Loucy (cell line): ENCODE data around the gene PAX1.

Experiments
- H2AFZ ChIP-seq: fragments of 200-600 bp; sonication (generic); 2 replicates; pipeline ENCODE4 v1.6.0; 2016; ENCODE audit warnings: antibody characterized with exemption, mild to moderate bottlenecking, low read length, moderate library complexity
- H3F3A ChIP-seq: fragments of 200-600 bp; 2 replicates; pipeline ENCODE4 v1.6.0; 2016; ENCODE audit warnings: antibody characterized with exemption, low read depth, mild to moderate bottlenecking
- H3K27me3 ChIP-seq: fragments of 200-600 bp; sonication (generic); 2 replicates; pipeline ENCODE4 v1.6.1; 2014; ENCODE audit warnings: low read length, mild to moderate bottlenecking; ENCODE audit not compliant: insufficient read depth, poor library complexity, severe bottlenecking
- H3K36me3 ChIP-seq: fragments of 200-600 bp; sonication (generic); 2 replicates; pipeline ENCODE4 v1.6.1; 2016; ENCODE audit warnings: low read length; ENCODE audit not compliant: insufficient read depth
- H3K4me1 ChIP-seq: fragments of 200-600 bp; sonication (generic); 2 replicates; pipeline ENCODE4 v1.5.1; 2014; ENCODE audit warnings: low read length, mild to moderate bottlenecking; ENCODE audit not compliant: insufficient read depth, poor library complexity, severe bottlenecking
- H3K4me2 ChIP-seq: fragments of 200-600 bp; sonication (generic); 2 replicates; pipeline ENCODE4 v1.6.0; 2014; ENCODE audit warnings: antibody characterized with exemption, low read length, low read depth, mild to moderate bottlenecking; ENCODE audit not compliant: poor library complexity, severe bottlenecking
- H3K4me3 ChIP-seq: fragments of 200-600 bp; sonication (generic); 2 replicates; pipeline ENCODE4 v1.5.1; 2014; ENCODE audit warnings: low read length, mild to moderate bottlenecking, mixed read lengths; ENCODE audit not compliant: poor library complexity, severe bottlenecking
- H3K79me2 ChIP-seq: fragments of 200-600 bp; sonication (generic); 2 replicates; pipeline ENCODE4 v1.6.1; 2014; ENCODE audit warnings: low read length; ENCODE audit not compliant: insufficient read depth
- H3K9ac ChIP-seq: fragments of 200-600 bp; sonication (generic); 2 replicates; pipeline ENCODE4 v1.6.0; 2014; ENCODE audit warnings: mild to moderate bottlenecking, low read depth, low read length, moderate library complexity; ENCODE audit not compliant: poor library complexity, severe bottlenecking
- H3K9me2 ChIP-seq: fragments of 200-600 bp; sonication (generic); replicated peaks from 2 replicates; pipeline ENCODE4 v1.6.1; 2016; ENCODE audit warnings: low read depth, low read length, mixed read lengths
- H3K9me3 ChIP-seq: fragments of 200-600 bp; sonication (generic); 2 replicates; pipeline ENCODE4 v1.6.1; 2014; ENCODE audit warnings: mild to moderate bottlenecking, antibody characterized with exemption, low read length, low read depth; ENCODE audit not compliant: insufficient read depth
- H4K20me1 ChIP-seq: fragments of 200-600 bp; sonication (generic); 2 replicates; pipeline ENCODE4 v1.6.0; 2014; ENCODE audit warnings: antibody characterized with exemption, low read length, mild to moderate bottlenecking; ENCODE audit not compliant: insufficient read depth, poor library complexity, severe bottlenecking
- CTCF ChIP-seq: fragments of 200-600 bp; sonication (generic); conservative IDR thresholded peaks from 2 replicates; pipeline ENCODE4 v1.5.1; 2014; ENCODE audit warnings: mild to moderate bottlenecking, antibody characterized with exemption, low read length
- EZH2phosphoT487 ChIP-seq: fragments of 200-600 bp; IDR thresholded peaks from 2 replicates; pipeline ENCODE4 v1.6.1; 2018; ENCODE audit warnings: antibody characterized with exemption, mild to moderate bottlenecking, moderate library complexity, borderline replicate concordance

Gene PAX1

GRCh38 chr20:21681234-21681921 lies 24.1 kb upstream of the PAX1 start:
- no peak overlapping the region for H3K4me2 ChIP-seq
- no peaks in the 10 kb centered on the region for H3K9me3 ChIP-seq
- no peaks in the 10 kb centered on the region for H3K4me1 ChIP-seq
- H3K79me2 ChIP-seq: no peaks in the 10 kb centered on the region
- no peaks in the 10 kb centered on the region for H3F3A ChIP-seq
- H3K9ac ChIP-seq: no peak overlapping the region
- H4K20me1 ChIP-seq: no peaks in the 10 kb centered on the region
- no peak overlapping the region for H2AFZ ChIP-seq
- H3K9me2 ChIP-seq: no peaks in the 10 kb centered on the region
- H3K4me3 ChIP-seq: no peak overlapping the region
- no peaks in the 10 kb centered on the region for H3K36me3 ChIP-seq
- TF ChIP-seq EZH2phosphoT487 (no peak), CTCF (no peak)
- H3K27me3 ChIP-seq: no peaks in the 10 kb centered on the region

GRCh38 chr20:21681922-21682318 lies 23.5 kb upstream of the PAX1 start:
- no peak overlapping the region for H2AFZ ChIP-seq
- no peaks in the 10 kb centered on the region for H4K20me1 ChIP-seq
- no peak overlapping the region for H3K4me3 ChIP-seq
- H3F3A ChIP-seq: no peaks in the 10 kb centered on the region
- H3K9ac ChIP-seq: no peak overlapping the region
- H3K27me3 ChIP-seq: no peaks in the 10 kb centered on the region
- H3K9me2 ChIP-seq: no peaks in the 10 kb centered on the region
- H3K79me2 ChIP-seq: no peaks in the 10 kb centered on the region
- H3K4me1 ChIP-seq: no peaks in the 10 kb centered on the region
- no peaks in the 10 kb centered on the region for H3K36me3 ChIP-seq
- H3K4me2 ChIP-seq: no peak overlapping the region
- no peaks in the 10 kb centered on the region for H3K9me3 ChIP-seq
- TF ChIP-seq CTCF (no peak), EZH2phosphoT487 (no peak)

DNA sequence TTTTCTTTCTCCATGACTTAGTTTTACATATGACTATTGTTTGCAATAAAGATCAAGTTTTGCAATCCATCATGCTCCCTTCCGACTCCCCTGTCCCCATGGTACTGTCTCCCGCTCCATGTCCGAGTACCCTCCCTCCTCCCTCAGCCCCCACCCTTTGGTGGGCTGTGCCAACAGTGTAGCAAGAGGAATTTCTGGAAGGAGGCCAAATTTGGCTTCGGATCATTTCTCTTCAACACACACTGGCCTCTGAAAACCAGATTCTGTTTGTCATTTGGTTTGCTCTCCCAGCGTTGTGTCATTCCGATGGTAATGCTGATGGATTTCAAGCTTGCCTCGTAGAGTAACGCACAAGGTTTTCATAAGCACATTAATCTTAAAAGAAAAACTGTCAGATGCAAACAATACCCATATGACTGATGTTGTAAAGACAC lies 22.9 kb upstream of the PAX1 start:
- Histone ChIP-seq H3K27me3 (no peaks in the 10 kb centered on the region), H3K36me3 (no peaks in the 10 kb centered on the region), H3K4me3 (no peak overlapping the region), H3K9ac (no peak overlapping the region), H3K4me2 (no peak overlapping the region), H3K4me1 (no peaks in the 10 kb centered on the region), H3F3A (no peaks in the 10 kb centered on the region), H3K9me3 (no peaks in the 10 kb centered on the region), H3K79me2 (no peaks in the 10 kb centered on the region), H3K9me2 (no peaks in the 10 kb centered on the region), H2AFZ (no peak overlapping the region), H4K20me1 (no peaks in the 10 kb centered on the region)
- TF ChIP-seq CTCF: no peak
- no peak for TF ChIP-seq EZH2phosphoT487
